ENCODE results near the gene SRCAP.

DNA sequence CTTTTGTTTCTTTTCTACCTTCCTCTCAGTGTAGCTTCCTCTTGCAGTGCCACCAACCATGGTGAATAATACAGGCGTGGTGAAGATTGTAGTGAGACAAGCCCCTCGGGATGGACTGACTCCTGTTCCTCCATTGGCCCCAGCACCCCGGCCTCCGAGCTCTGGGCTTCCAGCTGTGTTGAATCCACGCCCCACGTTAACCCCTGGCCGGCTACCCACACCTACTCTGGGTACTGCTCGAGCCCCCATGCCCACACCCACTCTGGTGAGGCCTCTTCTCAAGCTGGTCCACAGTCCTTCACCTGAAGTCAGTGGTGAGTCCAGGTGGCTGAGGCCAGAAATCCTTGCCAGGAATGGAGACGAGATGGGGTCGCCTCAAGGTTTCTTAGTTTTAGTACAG, 23.9 kb downstream of the SRCAP start:
- TF ChIP-seq EZH2 (IDR thresholded peaks at IDR 0.05; ENCODE audit: borderline replicate concordance, low read length), result no peak
- TF ChIP-seq, protein P1, sequence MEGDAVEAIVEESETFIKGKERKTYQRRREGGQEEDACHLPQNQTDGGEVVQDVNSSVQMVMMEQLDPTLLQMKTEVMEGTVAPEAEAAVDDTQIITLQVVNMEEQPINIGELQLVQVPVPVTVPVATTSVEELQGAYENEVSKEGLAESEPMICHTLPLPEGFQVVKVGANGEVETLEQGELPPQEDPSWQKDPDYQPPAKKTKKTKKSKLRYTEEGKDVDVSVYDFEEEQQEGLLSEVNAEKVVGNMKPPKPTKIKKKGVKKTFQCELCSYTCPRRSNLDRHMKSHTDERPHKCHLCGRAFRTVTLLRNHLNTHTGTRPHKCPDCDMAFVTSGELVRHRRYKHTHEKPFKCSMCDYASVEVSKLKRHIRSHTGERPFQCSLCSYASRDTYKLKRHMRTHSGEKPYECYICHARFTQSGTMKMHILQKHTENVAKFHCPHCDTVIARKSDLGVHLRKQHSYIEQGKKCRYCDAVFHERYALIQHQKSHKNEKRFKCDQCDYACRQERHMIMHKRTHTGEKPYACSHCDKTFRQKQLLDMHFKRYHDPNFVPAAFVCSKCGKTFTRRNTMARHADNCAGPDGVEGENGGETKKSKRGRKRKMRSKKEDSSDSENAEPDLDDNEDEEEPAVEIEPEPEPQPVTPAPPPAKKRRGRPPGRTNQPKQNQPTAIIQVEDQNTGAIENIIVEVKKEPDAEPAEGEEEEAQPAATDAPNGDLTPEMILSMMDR (IDR thresholded peaks at IDR 0.05; ENCODE audit: low read length), result no peak

All from OCI-LY1 (cell line).